ENCODE results near the gene GATAD2A.
"Not testable (repeated sequence)": the region's sequence is repeated elsewhere in the genome, so short reads cannot be mapped to it uniquely, and the experiment has no call there.

Gene GATAD2A

DNA sequence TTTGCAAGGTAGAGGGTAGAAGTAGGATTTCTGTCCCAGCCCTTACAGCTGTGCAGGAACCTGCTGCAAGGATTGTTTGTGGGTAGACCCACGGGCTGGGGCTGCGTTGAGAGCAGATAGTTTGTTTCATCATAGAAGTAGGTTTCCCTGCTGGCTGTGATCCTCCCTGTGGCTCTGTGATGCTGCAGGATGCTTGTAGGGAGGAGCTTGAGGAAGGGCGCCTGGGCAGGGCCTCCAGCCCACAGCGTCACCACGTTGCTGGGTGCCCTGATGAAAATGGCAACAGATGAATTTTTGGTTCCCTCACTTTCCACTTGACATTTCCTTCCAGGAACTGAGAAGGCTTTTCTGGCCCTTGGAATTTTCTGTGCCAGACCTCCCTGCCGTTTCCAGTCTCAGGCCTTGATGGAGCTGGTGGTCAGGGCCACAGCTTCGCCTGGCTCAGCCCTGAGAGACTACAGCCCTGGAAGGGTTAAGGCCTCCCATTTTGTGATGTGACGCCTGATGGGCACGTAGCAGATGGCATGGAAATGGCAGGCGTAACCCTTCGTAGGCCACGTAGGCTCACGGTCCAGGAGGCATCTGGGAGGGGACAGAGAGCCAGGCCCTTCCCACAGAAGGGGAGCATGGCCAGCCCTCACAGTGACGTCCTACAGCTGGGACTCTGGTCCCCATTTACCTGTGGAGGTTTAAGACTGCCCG, 42.2 kb downstream of the GATAD2A start:
- no peak for DNase-seq

DNA sequence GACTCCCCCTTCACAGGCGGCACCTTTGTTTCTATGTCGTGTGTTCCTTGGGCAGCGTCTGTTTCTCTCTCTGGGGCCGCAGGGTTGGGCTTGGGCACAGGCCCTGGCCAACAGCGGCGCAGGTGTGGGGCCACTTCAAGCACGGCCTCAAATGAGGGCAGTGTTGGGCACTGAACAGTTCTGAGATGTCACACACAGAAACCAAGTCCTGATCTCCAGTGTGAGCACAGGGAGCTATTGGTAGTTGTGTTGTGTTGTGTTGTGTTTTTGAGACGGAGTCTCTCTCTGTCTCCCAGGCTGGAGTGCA, 42.7 kb downstream of the GATAD2A start:
- no peak for DNase-seq

- no peak for DNase-seq
Measured at GRCh38 chr19:19451429-19452242, 46.2 kb downstream of the GATAD2A start.

DNA sequence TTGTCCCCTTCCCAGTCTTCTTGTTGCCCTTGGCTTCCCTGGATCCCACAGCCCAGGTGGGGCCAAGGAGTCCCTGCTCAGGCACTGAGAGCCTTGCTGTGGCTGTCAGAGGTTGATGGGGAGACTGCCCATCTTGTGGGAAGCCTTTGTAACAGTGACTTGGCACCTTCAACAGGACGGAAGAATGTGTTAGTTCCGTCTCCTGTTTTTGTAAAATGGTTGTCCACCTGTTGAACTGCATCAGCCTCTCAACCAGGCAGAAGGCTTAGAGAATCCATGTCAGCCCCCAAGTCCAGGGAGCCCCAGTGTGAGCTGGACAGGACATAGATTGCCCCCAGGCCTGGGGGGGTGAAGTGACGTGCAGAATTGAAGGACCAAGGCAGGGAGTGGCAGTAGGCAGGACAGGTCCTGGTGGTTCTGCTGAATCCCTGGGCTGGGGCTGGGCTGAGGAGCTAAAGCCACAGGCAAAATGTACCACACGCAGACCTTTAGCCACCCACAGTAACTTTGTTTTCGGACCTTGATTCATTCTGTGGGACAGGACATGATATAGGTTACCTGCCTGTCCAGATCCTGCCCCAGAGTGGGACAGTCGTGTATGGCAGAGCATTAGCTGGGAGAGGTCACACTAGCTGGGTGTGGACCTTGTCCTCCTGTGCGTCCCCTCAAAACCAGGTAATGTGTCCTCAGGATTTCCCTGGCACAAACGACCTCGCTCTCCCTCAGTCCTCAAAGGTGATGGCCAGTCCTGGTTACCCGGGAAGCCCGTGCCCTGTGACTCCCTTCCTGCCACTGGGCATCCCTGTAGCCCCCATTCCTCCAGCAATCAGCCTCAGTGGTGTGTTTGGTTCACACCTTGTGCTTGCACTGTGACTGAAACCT, 47.0 kb downstream of the GATAD2A start:
- DNase-seq = no peak

DNA sequence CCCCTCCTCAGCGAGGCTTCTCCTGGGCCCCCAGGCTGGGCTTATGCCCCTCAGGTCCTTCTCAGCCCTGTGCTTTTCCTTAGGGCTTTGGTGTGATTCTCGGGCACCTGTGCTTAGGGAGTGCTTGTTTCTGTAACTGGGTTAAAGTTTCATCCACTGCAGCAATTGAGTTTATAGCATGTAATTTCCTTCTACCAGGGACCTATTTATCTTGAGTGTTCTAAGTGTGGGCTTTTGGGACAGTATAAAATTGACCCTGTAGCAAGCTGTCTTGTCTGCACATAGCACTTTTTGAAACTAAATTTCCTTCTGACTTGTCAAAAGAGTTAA, 47.6 kb downstream of the GATAD2A start:
- DNase-seq = no peak

- not testable (repeated sequence) for DNase-seq
Measured at GRCh38 chr19:19455166-19455919, 49.9 kb downstream of the GATAD2A start.

DNA sequence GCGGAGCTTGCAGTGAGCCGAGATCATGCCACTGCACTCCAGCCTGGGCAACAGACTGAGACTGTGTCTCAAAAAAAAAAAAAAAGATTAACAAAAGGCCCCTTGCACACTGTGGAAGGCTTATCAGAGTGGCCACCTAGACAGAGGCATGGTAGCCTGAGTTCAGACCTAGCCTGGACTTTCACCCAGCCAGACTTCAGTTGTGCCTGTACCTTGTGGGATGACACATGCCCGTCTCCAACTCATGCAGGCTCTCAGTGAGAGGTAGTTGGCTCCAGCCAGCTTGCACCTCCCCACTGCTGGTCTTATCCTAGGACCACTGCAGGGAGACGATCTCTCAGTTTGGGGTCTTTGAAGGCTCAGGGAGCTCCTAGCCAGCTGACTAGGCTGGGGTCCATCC, 52.2 kb downstream of the GATAD2A start:
- no peak for DNase-seq

- DNase-seq = no peak
Measured at GRCh38 chr19:19458110-19458816, 52.8 kb downstream of the GATAD2A start.

DNA sequence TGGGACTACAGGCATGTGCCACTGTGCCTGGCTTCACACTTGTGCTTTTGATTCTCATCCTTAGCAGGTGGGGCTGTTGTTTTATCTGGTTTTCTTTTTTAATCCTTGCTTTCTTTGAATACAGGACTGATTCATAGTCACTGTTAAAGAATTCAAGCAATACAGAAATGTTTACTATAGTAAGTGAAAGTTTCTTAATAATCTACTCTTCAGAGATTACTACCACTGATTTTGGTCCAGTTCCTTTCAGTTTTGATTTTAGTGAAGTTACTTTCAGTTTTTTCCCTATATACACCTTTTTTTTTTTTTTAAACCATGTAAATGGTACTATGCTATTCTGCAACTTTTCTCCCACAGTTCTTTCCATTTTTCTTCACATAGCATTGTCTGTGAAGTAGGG, 53.6 kb downstream of the GATAD2A start:
- DNase-seq = no peak

DNA sequence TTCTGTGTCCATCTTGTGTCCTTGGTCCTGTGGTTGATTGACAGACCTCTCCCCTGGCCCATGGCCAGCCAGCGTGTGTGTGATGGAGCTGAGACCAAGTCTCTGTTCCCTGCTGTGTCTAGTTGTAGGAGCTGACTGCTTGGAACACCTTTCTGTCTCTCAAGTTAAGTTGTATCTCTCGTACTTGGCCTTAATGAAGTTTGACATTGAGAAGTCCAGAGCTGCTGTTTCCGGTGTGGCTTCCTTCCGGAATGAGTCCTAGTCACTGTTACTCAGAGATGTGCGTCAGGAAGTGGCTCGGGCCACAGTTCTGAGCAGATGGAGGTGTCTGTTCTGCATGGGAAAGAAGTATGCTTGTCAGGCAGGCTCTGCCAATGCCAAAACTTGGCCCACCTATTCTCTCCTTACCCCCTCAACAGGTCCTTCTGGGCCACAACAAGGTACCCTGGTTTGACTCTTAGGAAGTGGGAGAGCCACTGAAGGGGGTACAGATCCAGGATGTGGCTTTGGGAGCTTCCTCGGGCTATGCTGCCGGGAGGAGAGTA, 54.3 kb downstream of the GATAD2A start:
- peak; percentile 53 for DNase-seq

DNA sequence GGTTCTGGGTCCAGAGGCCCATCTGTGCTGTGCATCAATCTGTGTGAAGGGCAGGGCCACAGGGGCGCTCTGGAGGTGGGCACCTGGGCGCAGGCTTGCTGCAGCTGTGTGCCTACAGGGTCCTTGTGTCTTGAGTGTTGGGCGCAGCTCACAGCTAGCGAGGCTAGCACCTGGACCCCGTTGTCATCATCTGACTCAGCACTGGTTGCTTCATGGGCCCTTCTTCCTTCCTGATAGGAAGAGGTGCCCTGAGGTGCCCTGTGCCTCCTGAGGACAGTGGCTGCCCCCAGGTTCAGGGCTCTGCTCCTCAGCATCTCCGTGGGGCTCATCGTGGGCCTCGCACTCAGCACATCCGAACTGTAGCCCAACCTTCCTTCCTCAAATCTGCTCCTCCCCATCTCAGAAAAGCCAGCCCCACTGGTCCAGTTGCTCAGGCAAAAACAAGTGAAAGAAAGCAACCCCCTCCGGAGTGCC, 54.8 kb downstream of the GATAD2A start:
- no peak for DNase-seq

DNA sequence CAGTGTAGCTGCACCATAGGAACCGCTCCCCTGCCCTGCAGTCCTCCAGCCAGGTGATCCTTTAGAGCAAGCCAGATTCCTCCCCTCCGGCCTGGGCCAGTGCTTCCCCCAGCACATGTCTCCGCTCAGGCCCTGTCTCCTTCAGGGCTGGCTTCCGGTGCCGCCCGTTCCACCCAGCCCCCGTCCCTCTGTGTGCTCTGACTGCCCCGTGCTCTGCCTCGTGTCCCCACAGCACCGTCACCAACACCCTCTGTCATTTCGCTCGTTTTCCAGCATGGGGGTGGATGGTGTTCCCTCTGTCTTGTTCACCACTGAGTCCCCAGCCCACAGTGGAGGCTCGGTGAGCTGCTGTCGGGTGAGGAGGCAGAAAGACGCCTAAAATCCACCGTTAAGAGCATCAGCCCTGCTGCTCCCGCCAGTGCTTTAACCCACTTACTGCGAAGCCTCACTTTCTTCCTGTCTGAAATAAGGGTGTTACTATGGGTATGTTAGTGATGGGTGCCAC, 55.3 kb downstream of the GATAD2A start:
- peak; percentile 39 for DNase-seq

GRCh38 chr19:19461306-19461670, 55.8 kb downstream of the GATAD2A start:
- no peak for DNase-seq

DNA sequence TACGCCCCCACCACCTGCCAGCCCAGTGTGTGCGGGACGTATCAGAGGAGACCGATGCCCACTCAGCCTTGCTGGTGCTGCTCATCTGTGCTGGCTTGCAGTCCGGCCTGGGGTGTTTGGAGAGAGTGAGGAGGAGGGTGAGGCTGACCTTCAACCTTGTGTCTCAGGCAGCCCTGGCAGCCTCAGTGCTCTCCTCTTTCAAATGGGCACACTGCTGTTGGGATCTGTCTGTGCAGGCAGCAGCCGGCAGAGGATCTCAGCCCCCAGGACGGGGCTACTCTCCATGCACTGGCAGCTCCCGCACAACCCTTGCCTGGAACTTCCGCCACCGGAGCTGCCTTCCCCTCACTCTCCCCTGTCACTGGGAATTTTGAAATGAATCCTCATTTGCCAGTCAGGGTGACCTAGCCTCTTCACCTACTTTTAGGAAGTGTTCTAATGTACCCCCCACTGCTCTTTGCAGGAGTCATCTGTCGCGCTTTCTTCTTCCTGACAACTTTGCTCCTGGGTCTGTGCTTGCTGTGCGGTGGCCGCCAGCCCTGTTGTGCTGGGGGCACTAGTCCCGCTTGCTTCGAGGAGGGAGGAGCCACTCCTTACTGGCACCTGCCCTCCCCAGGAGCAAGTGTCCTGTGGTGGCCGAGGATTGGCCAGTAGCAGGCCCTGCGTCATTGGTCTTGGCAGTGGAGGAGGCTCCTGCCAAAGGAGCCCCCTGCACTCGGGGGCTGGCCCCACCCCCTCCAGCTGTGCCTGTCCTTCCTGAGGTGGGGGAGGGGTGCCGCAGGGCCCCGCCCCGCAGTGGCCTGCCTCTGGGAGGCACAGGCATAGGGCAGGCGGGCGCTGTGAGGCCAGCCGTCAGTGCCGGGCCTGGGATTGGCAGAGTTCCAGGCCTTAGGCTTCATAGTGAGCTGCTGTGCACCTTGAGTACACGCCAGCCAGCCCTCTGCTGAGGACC, 56.5 kb downstream of the GATAD2A start:
- DNase-seq = no peak

DNA sequence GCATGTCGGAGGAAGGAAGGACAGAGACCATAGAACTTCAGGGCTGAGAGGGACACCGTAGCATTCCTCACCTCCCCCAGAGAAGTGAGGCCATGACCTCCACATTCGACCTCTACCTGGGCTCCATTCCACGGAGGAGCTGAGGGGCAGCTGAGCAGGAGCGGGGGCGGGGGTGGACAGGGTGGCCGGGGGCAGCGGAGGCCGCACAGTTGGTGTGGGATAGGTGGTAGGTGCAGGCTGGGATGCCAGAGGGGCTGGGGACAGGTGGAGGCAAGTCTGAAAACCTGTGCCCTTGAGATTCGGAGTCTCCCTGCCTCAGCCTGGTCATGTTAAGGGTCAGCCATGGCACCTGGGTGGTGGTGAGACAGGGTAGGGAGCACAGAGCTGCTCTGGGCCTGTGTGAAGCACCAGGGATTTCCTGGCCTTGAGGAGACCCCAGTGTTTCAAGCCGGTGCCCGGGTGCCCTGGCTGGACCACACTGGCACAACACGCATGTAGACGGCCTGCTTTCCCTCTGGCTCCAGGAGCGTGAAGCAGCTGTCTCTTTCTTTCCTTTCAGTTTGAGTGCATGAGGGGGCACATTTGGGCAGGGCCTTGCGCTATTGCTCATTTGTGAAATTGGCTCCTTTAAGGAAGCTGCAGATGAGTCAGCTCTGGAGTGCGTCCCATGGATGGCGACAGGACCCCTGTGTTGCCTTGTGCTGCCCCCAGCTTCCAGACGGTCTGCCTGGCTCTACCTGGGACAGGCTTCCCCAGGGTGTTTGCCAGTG, 58.1 kb downstream of the GATAD2A start:
- DNase-seq = no peak

- no peak for DNase-seq
Measured at GRCh38 chr19:19464339-19465098, 59.0 kb downstream of the GATAD2A start.

- no peak for DNase-seq
Measured at GRCh38 chr19:19465436-19466070, 60.1 kb downstream of the GATAD2A start.

GRCh38 chr19:19466201-19466600, 60.7 kb downstream of the GATAD2A start:
- no peak for DNase-seq

All from activated CD4-positive, alpha-beta T cell treated with anti-CD3 and anti-CD28 coated beads for 1 hour (primary cell).